ENCODE results near the gene ROPN1B.
A peak's percentile ranks its signal among the peaks of the same experiment; 100 is the strongest.
"Not testable (repeated sequence)": the region's sequence is repeated elsewhere in the genome, so short reads cannot be mapped to it uniquely, and the experiment has no call there.

Gene ROPN1B

DNA sequence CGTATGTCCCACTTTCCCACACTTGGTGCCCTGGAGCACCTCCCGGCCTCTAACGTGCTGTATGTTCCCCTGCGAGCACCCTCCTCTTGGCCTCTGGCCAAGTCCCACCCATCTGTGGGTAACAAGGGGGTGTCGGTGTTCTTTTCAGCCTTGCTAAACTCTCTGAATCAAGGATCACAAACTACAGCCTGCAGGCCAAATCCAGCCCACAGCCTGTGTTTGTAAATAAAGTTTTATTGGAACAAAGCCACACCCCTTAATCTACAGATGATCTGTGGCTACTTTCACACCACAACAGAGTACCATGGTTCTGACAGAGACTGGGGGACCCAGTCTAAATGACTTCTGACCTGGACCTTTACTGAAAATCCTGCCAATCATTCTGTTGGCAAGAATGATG is 39.2 kb upstream of the ROPN1B start:
- not testable (repeated sequence) for H2BK15ac ChIP-seq (ENCODE audit: low read length); H3K9me3 ChIP-seq (replicated peaks in 1 of 2; ENCODE audit: control insufficient read depth in 2 of 2, insufficient read depth in 1 of 2, low read depth in 1 of 2, low read length in 2 of 2); H3K9ac ChIP-seq (ENCODE audit: low read depth, low read length, poor library complexity); H3K4me3 ChIP-seq (ENCODE audit: low read length in 2 of 2); H3K27ac ChIP-seq (replicated peaks; ENCODE audit: low read length); H2BK12ac ChIP-seq (ENCODE audit: low read length); H3K4me2 ChIP-seq (ENCODE audit: insufficient read depth, low read length, poor library complexity, severe bottlenecking); H3K4ac ChIP-seq (ENCODE audit: low read length); H4K8ac ChIP-seq (ENCODE audit: low read depth, low read length); H2BK5ac ChIP-seq (ENCODE audit: low read length); H3K18ac ChIP-seq (ENCODE audit: low read length); H3K36me3 ChIP-seq (replicated peaks in 1 of 2; ENCODE audit: control insufficient read depth in 2 of 2, insufficient read depth in 2 of 2, low read length in 2 of 2); H2AFZ ChIP-seq (ENCODE audit: low read length); H3K79me1 ChIP-seq (ENCODE audit: low read depth, low read length); H3K14ac ChIP-seq (ENCODE audit: low read length); H3K4me1 ChIP-seq (ENCODE audit: control insufficient read depth in 2 of 2, insufficient read depth in 1 of 2, low read depth in 1 of 2, low read length in 2 of 2); H3K27me3 ChIP-seq (ENCODE audit: control insufficient read depth in 3 of 3, insufficient read depth in 3 of 3, low read depth in 1 of 3, low read length in 3 of 3); DNase-seq (ENCODE audit: low spot score); H4K91ac ChIP-seq (ENCODE audit: low read depth, low read length, poor library complexity); H2BK120ac ChIP-seq (ENCODE audit: low read depth, low read length); H2AK5ac ChIP-seq (ENCODE audit: low read depth, low read length); H3K23ac ChIP-seq (ENCODE audit: low read depth, low read length, poor library complexity)
- no CpG with 5 or more reads among the region's 5 CpGs for WGBS, 2 donors (ENCODE audit: extremely low coverage in 2 of 2, insufficient read length in 2 of 2, insufficient replicate concordance in 1 of 2)

DNA sequence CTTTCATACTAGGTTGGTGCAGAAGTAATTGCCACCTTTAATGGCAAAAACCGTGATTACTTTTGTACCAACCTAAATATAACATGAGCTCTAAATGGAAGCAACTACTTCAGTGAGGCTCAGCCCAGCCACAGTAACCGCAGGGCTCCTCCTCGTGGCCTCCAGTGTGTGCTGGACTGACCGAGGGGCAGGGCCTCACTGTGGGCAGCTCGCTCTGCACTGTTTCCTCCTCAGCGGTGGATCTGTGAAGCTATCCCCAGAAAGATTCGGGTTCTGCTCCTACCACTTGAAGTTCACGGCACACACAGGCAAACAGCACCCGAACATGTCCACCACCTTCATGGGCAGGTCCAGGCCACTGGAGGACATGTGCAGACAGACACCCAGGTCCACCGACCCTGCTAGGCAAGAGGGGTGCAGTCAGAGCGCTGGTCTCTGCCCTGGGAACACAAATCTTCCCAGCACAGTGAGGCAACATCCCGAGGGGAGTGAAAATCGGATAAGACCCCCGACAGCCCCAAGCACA is 37.6 kb upstream of the ROPN1B start:
- H2BK120ac ChIP-seq (ENCODE audit: low read depth, low read length); H3K4me3 ChIP-seq (ENCODE audit: low read length in 2 of 2); H3K79me1 ChIP-seq (ENCODE audit: low read depth, low read length); H3K4ac ChIP-seq (ENCODE audit: low read length); H3K9ac ChIP-seq (ENCODE audit: low read depth, low read length, poor library complexity); H3K36me3 ChIP-seq (replicated peaks in 1 of 2; ENCODE audit: control insufficient read depth in 2 of 2, insufficient read depth in 2 of 2, low read length in 2 of 2); H4K91ac ChIP-seq (ENCODE audit: low read depth, low read length, poor library complexity); H2AFZ ChIP-seq (ENCODE audit: low read length); H3K4me1 ChIP-seq (ENCODE audit: control insufficient read depth in 2 of 2, insufficient read depth in 1 of 2, low read depth in 1 of 2, low read length in 2 of 2); H2BK12ac ChIP-seq (ENCODE audit: low read length); H4K8ac ChIP-seq (ENCODE audit: low read depth, low read length); H2BK15ac ChIP-seq (ENCODE audit: low read length); H3K23ac ChIP-seq (ENCODE audit: low read depth, low read length, poor library complexity); H3K14ac ChIP-seq (ENCODE audit: low read length); H3K4me2 ChIP-seq (ENCODE audit: insufficient read depth, low read length, poor library complexity, severe bottlenecking); H2AK5ac ChIP-seq (ENCODE audit: low read depth, low read length); H3K27me3 ChIP-seq (ENCODE audit: control insufficient read depth in 3 of 3, insufficient read depth in 3 of 3, low read depth in 1 of 3, low read length in 3 of 3); H3K27ac ChIP-seq (replicated peaks; ENCODE audit: low read length); H3K9me3 ChIP-seq (replicated peaks in 1 of 2; ENCODE audit: control insufficient read depth in 2 of 2, insufficient read depth in 1 of 2, low read depth in 1 of 2, low read length in 2 of 2); H2BK5ac ChIP-seq (ENCODE audit: low read length); DNase-seq (ENCODE audit: low spot score): not testable (repeated sequence)
- H3K18ac ChIP-seq (ENCODE audit: low read length): peak overlapping the region; percentile 38
- no CpG with 5 or more reads among the region's 14 CpGs for WGBS, 2 donors (ENCODE audit: extremely low coverage in 2 of 2, insufficient read length in 2 of 2, insufficient replicate concordance in 1 of 2)

DNA sequence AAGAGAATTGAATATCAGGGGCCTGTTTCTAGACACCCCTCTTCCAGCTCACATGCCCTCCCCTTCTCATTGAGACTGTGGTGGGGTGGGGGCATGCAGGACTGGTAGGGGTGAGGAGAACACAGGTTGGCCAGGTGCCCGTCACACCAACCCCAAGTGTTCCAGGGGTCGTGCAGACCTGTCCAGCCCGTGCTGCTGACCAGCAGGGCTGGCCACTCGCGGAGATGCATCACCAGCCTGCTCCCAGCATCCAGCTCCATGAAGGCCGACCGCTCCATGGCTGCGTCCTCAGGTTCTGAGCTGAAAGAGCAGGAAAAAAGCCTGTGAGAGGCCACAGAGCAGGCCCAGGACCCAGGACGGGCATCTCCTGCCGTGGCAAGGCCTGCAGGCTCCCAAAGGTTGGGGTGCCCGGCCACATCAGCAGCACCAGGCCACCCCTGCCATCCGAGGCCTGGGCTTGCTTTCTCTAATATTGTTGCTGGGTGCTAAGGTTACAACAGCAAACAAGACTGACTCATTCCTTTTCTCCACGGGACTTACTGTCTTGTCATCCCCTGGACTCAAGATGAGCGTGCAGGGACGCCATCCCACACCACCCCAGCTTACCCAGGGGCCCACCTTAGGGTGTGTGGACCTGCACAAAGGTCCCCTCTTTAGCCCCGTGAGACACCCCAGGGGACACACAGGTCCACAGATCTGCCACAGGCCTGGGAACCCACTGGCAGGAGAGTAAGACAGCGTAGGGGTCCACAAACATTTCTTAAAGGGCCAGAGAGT is 35.4 kb upstream of the ROPN1B start:
- H3K4me1 ChIP-seq (ENCODE audit: control insufficient read depth in 2 of 2, insufficient read depth in 1 of 2, low read depth in 1 of 2, low read length in 2 of 2); H2AK5ac ChIP-seq (ENCODE audit: low read depth, low read length); H3K18ac ChIP-seq (ENCODE audit: low read length); H4K91ac ChIP-seq (ENCODE audit: low read depth, low read length, poor library complexity); H2AFZ ChIP-seq (ENCODE audit: low read length); H3K4ac ChIP-seq (ENCODE audit: low read length); H3K14ac ChIP-seq (ENCODE audit: low read length); H3K9me3 ChIP-seq (replicated peaks in 1 of 2; ENCODE audit: control insufficient read depth in 2 of 2, insufficient read depth in 1 of 2, low read depth in 1 of 2, low read length in 2 of 2); H3K4me2 ChIP-seq (ENCODE audit: insufficient read depth, low read length, poor library complexity, severe bottlenecking); H3K27me3 ChIP-seq (ENCODE audit: control insufficient read depth in 3 of 3, insufficient read depth in 3 of 3, low read depth in 1 of 3, low read length in 3 of 3); H2BK120ac ChIP-seq (ENCODE audit: low read depth, low read length); H2BK15ac ChIP-seq (ENCODE audit: low read length); H4K8ac ChIP-seq (ENCODE audit: low read depth, low read length); H3K36me3 ChIP-seq (replicated peaks in 1 of 2; ENCODE audit: control insufficient read depth in 2 of 2, insufficient read depth in 2 of 2, low read length in 2 of 2); H3K23ac ChIP-seq (ENCODE audit: low read depth, low read length, poor library complexity); DNase-seq (ENCODE audit: low spot score); H2BK5ac ChIP-seq (ENCODE audit: low read length); H3K9ac ChIP-seq (ENCODE audit: low read depth, low read length, poor library complexity); H2BK12ac ChIP-seq (ENCODE audit: low read length); H3K79me1 ChIP-seq (ENCODE audit: low read depth, low read length); H3K27ac ChIP-seq (replicated peaks; ENCODE audit: low read length); H3K4me3 ChIP-seq (ENCODE audit: low read length in 2 of 2): not testable (repeated sequence)
- no CpG with 5 or more reads among the region's 17 CpGs for WGBS, 2 donors (ENCODE audit: extremely low coverage in 2 of 2, insufficient read length in 2 of 2, insufficient replicate concordance in 1 of 2)

DNA sequence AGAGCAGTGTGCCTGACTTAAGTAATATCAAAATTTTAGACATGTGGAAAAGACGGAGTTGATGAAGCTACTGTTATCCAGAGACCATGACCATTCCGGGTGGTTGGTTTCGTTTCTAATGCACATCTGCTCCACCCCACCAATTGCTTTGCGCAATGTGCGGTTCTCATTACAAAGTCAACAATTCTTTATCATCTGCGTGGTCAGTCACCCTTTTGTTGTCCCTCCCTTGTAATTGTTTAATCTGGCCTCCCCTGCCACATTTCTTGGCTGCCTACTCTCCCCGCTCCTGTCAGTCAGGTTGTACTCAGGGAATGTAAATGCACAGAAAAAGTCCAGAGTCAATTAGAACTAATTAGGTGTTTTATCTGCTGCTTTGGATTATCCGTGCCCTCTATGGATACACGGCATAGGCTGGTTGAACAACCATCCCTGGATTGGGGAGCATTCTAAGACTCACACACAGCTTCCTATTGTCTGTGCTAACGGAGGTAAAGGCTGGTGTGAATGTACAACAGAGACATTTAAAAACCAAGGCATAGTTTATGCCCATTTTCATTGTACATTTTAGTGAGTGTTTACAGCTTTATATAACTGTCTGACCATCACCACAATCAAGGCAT is 33.6 kb upstream of the ROPN1B start:
- not testable (repeated sequence) for H2AK5ac ChIP-seq (ENCODE audit: low read depth, low read length); H2AFZ ChIP-seq (ENCODE audit: low read length); H2BK12ac ChIP-seq (ENCODE audit: low read length); H3K4me1 ChIP-seq (ENCODE audit: control insufficient read depth in 2 of 2, insufficient read depth in 1 of 2, low read depth in 1 of 2, low read length in 2 of 2); H4K8ac ChIP-seq (ENCODE audit: low read depth, low read length); H3K4me3 ChIP-seq (ENCODE audit: low read length in 2 of 2); H2BK5ac ChIP-seq (ENCODE audit: low read length); H4K91ac ChIP-seq (ENCODE audit: low read depth, low read length, poor library complexity); H3K4me2 ChIP-seq (ENCODE audit: insufficient read depth, low read length, poor library complexity, severe bottlenecking); DNase-seq (ENCODE audit: low spot score); H3K4ac ChIP-seq (ENCODE audit: low read length); H3K9me3 ChIP-seq (replicated peaks in 1 of 2; ENCODE audit: control insufficient read depth in 2 of 2, insufficient read depth in 1 of 2, low read depth in 1 of 2, low read length in 2 of 2); H2BK120ac ChIP-seq (ENCODE audit: low read depth, low read length); H3K14ac ChIP-seq (ENCODE audit: low read length); H3K79me1 ChIP-seq (ENCODE audit: low read depth, low read length); H2BK15ac ChIP-seq (ENCODE audit: low read length); H3K18ac ChIP-seq (ENCODE audit: low read length); H3K23ac ChIP-seq (ENCODE audit: low read depth, low read length, poor library complexity); H3K27ac ChIP-seq (replicated peaks; ENCODE audit: low read length); H3K9ac ChIP-seq (ENCODE audit: low read depth, low read length, poor library complexity); H3K36me3 ChIP-seq (replicated peaks in 1 of 2; ENCODE audit: control insufficient read depth in 2 of 2, insufficient read depth in 2 of 2, low read length in 2 of 2); H3K27me3 ChIP-seq (ENCODE audit: control insufficient read depth in 3 of 3, insufficient read depth in 3 of 3, low read depth in 1 of 3, low read length in 3 of 3)
- no CpG with 5 or more reads among the region's 10 CpGs for WGBS, 2 donors (ENCODE audit: extremely low coverage in 2 of 2, insufficient read length in 2 of 2, insufficient replicate concordance in 1 of 2)
